NCI-H82 (cell line): ENCODE results near the gene PTGES2.

Experiments used
- DNase-seq: peaks from one replicate; lab custom pipeline; 2025; lab: John Stamatoyannopoulos, UW

The PTGES2 gene

GRCh38 chr9:128153060-128153946 is 25.8 kb upstream of the PTGES2 start:
- no peak for DNase-seq

- no peak for DNase-seq
Observed at GRCh38 chr9:128152133-128153059, 24.9 kb upstream of the PTGES2 start.

- DNase-seq: no peak
Observed at GRCh38 chr9:128151309-128152132, 24.0 kb upstream of the PTGES2 start.

GRCh38 chr9:128150594-128151308 is 23.2 kb upstream of the PTGES2 start:
- DNase-seq: peak; percentile 77

- no peak for DNase-seq
Observed at GRCh38 chr9:128149951-128150593, 22.5 kb upstream of the PTGES2 start.

GRCh38 chr9:128149001-128149701 is 21.6 kb upstream of the PTGES2 start, which contains the start of gene LCN2:
Gene LCN2, plus strand, starts transcription at chr9:128149453. Its CDS starts 73 bp downstream, at chr9:128149526.
- DNase-seq: no peak

GRCh38 chr9:128148509-128149000 is 21.0 kb upstream of the PTGES2 start:
- no peak for DNase-seq

GRCh38 chr9:128146591-128147120 is 19.1 kb upstream of the PTGES2 start:
- DNase-seq: no peak

- DNase-seq: peak; percentile 32
Observed at GRCh38 chr9:128145951-128146351, 18.4 kb upstream of the PTGES2 start.

- no peak for DNase-seq
Observed at GRCh38 chr9:128145536-128145935, 18.0 kb upstream of the PTGES2 start.

- no peak for DNase-seq
Observed at GRCh38 chr9:128144239-128145181, 17.0 kb upstream of the PTGES2 start.

GRCh38 chr9:128143525-128144238 is 16.2 kb upstream of the PTGES2 start:
- no peak for DNase-seq

GRCh38 chr9:128142596-128142995 is 15.1 kb upstream of the PTGES2 start:
- DNase-seq: no peak

GRCh38 chr9:128142061-128142460 is 14.5 kb upstream of the PTGES2 start:
- no peak for DNase-seq

GRCh38 chr9:128141604-128142003 is 14.1 kb upstream of the PTGES2 start:
- no peak for DNase-seq

GRCh38 chr9:128139621-128140020 is 12.1 kb upstream of the PTGES2 start:
- no peak for DNase-seq

GRCh38 chr9:128138001-128138400 is 10.5 kb upstream of the PTGES2 start:
- DNase-seq: no peak
